ENCODE measurements around the gene ATP10A. TPM values are rescaled to one million over a fixed set of nuclear protein-coding genes. Genes with fewer than 3 reads are reported as not detected.

The ATP10A gene
- total RNA-seq, 1 donor from 2014 or later: 0.58 TPM

DNA sequence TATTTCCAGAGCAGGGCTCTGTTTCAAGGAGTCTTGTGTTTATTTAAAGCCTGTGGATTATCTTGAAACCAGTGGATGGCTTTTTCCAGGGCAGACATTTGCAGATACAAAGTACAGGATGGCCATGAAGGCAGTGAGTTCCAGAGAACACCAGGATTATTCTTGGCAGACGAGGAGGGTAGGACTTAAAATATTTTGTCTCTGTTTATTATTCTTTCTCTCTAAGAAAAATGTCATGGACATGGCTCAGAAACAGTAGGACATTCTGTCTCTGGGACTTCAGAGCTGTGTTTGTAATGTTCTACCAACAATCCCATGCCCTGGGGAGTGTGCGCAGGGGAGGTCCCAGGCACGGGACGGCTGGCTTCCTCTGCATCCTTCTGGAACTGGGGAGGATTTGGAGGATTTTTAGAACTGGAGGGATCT, 125.9 kb downstream of the ATP10A start:
- TF ChIP-seq, protein P1, sequence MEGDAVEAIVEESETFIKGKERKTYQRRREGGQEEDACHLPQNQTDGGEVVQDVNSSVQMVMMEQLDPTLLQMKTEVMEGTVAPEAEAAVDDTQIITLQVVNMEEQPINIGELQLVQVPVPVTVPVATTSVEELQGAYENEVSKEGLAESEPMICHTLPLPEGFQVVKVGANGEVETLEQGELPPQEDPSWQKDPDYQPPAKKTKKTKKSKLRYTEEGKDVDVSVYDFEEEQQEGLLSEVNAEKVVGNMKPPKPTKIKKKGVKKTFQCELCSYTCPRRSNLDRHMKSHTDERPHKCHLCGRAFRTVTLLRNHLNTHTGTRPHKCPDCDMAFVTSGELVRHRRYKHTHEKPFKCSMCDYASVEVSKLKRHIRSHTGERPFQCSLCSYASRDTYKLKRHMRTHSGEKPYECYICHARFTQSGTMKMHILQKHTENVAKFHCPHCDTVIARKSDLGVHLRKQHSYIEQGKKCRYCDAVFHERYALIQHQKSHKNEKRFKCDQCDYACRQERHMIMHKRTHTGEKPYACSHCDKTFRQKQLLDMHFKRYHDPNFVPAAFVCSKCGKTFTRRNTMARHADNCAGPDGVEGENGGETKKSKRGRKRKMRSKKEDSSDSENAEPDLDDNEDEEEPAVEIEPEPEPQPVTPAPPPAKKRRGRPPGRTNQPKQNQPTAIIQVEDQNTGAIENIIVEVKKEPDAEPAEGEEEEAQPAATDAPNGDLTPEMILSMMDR (IDR thresholded peaks at IDR 0.05; ENCODE audit: borderline replicate concordance): no peak
- no peak overlapping the region for H3K4me3 ChIP-seq
- peak; percentile 62 for DNase-seq
- H3K36me3 ChIP-seq: no peaks in the 10 kb centered on the region
- peak overlapping the region; percentile 56 for H3K27ac ChIP-seq (replicated peaks)
- H3K4me1 ChIP-seq: peaks cover 26% of the 10 kb centered on the region
- intact Hi-C loops (cut with micrococcal nuclease): no loop called here
- peaks cover 18% of the 10 kb centered on the region for H3K27me3 ChIP-seq (ENCODE audit: low read depth)
- no peaks in the 10 kb centered on the region for H3K9me3 ChIP-seq (replicated peaks)

DNA sequence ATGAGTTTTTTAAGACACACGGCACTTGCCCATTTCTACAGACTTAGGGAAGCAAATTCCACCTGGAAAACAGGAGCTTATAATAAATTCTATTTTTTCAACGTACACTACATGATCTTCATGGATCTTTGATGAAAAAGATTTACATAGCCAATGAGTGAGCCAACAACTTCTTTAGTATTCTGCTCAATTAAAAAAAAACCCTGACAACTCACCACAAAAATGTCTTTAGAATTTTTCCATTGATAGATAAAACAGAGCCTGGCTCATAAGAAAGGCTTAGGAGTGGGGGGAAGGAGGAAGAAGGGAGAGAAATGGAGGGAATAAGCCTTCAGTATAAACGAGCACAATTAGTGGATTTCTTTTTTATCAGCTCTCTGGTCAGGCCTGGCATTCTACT, 126.7 kb downstream of the ATP10A start:
- Histone ChIP-seq H3K9me3 (replicated peaks) (no peaks in the 10 kb centered on the region), H3K4me3 (no peak overlapping the region), H3K36me3 (no peaks in the 10 kb centered on the region), H3K27me3 (ENCODE audit: low read depth) (peaks cover 18% of the 10 kb centered on the region), H3K4me1 (peaks cover 26% of the 10 kb centered on the region), H3K27ac (replicated peaks) (peak overlapping the region; percentile 56)
- TF ChIP-seq, protein P1 (IDR thresholded peaks at IDR 0.05; ENCODE audit: borderline replicate concordance): no peak
- intact Hi-C loops (cut with micrococcal nuclease): no loop called here
- DNase-seq: no peak

DNA sequence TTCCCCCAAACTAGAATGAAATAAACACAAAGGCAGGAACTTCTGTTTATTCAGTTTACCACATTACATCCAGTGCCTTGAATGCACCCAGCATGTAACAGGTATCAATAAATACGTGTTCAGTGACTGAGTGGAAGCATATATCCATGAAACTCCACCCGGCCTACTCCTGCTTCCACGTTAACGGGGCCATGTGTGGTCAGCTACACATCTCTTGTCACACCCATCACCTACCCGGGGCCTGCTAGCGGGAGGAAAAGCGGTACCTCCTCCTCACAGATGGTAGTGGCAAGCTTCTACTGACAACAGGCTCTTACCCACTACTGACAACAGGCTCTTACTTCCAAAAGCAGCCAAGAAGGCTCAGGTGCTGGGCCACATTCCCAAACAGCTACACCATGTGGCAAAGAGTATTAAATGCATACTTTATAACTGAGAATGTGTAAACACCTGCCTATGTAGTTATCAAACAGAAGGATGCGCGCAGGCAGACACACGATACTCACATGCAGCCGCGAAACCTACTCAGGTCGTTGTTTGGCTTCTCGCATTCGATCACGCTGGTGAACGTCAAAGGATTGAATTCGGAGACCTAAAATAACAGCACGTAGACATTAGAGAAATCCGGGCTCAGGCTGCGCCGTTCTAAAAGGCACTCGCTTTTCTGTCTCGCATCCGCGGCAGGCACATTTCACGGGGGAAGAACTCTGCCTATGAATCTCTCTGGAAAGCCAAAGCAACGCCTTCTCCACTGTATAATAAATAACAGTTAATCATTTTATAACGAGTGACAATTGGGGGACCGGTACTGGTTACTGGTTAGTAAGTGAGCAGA, 127.4 kb downstream of the ATP10A start:
- peaks cover 26% of the 10 kb centered on the region for H3K4me1 ChIP-seq
- H3K9me3 ChIP-seq (replicated peaks): no peaks in the 10 kb centered on the region
- no peak overlapping the region for H3K4me3 ChIP-seq
- H3K27me3 ChIP-seq (ENCODE audit: low read depth): peaks cover 12% of the 10 kb centered on the region
- TF ChIP-seq, protein P1 (IDR thresholded peaks at IDR 0.05; ENCODE audit: borderline replicate concordance): no peak
- no peaks in the 10 kb centered on the region for H3K36me3 ChIP-seq
- no peak for DNase-seq
- intact Hi-C loops (cut with micrococcal nuclease): no loop called here
- H3K27ac ChIP-seq (replicated peaks): peak overlapping the region; percentile 56

DNA sequence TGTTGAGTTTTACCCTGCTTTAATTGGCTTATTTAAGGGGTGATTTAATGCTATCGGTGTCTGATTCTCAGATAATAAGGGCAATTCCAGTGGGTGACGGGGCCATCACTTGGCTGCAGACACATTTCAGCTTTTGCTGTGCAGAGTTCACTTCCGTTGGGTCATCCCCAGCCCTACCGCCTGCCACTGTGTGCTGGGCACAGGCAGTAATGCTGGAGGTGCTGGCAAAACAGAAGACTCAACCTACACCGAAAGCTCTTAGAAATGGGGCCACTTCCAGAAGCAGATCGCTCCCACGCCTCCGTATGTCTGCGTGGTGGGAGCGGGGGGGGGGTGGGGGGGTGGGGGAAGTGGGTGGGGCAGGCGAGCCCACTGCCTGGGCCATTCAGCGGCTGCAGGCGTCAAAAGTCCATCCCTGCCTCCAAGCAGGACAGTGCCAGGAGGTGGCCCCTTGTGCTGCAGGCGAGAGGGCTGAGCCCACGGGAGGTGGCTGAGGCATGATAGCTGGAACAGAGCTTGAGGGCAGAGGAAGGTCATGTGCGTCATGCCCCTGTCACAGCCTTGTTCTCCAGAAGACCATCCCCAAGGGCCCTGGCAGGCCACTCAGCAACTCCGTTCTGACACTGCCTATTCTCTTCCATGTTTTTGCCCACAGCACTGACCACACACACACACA, 128.3 kb downstream of the ATP10A start:
- H3K36me3 ChIP-seq: no peaks in the 10 kb centered on the region
- DNase-seq: no peak
- intact Hi-C loops (cut with micrococcal nuclease): no loop called here
- TF ChIP-seq, protein P1 (IDR thresholded peaks at IDR 0.05; ENCODE audit: borderline replicate concordance): no peak
- peaks cover 26% of the 10 kb centered on the region for H3K4me1 ChIP-seq
- H3K27me3 ChIP-seq (ENCODE audit: low read depth): peaks cover 4% of the 10 kb centered on the region
- H3K4me3 ChIP-seq: no peak overlapping the region
- H3K9me3 ChIP-seq (replicated peaks): no peaks in the 10 kb centered on the region
- H3K27ac ChIP-seq (replicated peaks): no peak overlapping the region

DNA sequence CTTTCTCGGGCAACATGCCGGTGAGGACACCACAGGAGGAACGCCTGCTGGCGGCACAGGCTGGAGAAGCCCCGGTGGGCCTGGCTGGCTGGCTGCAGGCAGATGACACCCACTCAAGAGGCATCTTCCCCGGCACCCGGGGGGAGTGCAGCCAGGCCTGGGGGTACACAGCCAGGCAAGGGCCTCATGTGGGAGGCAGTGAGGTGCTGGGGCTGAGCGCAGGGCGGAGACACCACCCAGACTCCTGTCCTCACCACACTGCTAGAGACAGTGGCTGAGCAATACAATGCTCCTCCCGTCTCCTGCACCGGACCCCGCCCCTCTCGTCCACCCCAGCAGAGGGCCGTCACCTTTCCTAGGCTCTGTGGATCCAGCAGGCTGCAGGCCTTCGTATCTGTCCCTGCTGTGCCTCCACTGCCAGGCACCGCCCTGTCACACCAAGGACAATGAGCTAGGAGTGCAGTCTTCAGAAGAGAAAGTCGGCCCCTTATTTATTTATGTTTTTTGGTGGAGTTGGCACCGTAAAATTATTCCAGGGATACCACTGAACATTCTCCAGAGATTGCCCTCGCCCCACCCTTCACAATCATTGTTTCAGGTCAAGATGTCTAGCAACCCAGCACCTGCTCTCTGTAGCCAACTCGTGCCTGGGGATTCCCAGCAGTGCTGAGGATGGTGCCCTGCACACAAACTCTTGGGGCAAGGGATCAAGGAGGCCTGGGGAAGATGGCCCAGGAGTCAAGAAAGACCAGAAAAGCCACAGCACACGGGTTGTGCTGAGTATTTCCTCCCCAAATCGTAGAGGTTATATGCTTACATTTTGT, 129.1 kb downstream of the ATP10A start:
- H3K27me3 ChIP-seq (ENCODE audit: low read depth): peaks cover 4% of the 10 kb centered on the region
- no peak overlapping the region for H3K27ac ChIP-seq (replicated peaks)
- no peaks in the 10 kb centered on the region for H3K9me3 ChIP-seq (replicated peaks)
- intact Hi-C loops (cut with micrococcal nuclease): no loop called here
- H3K4me3 ChIP-seq: no peak overlapping the region
- TF ChIP-seq, protein P1 (IDR thresholded peaks at IDR 0.05; ENCODE audit: borderline replicate concordance): no peak
- DNase-seq: no peak
- no peaks in the 10 kb centered on the region for H3K36me3 ChIP-seq
- peaks cover 26% of the 10 kb centered on the region for H3K4me1 ChIP-seq

Data from left ventricle myocardium inferior (tissue), 1 donor.